Hematopoietic multipotent progenitor cell treated with erythropoietin and hydrocortisone succinate and interleukin-3 and kit ligand, for 4 days (in vitro differentiated cells): ENCODE measurements around the gene KIF26B.

Source experiments
- DNase-seq: peaks from one replicate; pipeline ENCODE4 v3.0.0-alpha.2; 2015

Gene KIF26B

DNA sequence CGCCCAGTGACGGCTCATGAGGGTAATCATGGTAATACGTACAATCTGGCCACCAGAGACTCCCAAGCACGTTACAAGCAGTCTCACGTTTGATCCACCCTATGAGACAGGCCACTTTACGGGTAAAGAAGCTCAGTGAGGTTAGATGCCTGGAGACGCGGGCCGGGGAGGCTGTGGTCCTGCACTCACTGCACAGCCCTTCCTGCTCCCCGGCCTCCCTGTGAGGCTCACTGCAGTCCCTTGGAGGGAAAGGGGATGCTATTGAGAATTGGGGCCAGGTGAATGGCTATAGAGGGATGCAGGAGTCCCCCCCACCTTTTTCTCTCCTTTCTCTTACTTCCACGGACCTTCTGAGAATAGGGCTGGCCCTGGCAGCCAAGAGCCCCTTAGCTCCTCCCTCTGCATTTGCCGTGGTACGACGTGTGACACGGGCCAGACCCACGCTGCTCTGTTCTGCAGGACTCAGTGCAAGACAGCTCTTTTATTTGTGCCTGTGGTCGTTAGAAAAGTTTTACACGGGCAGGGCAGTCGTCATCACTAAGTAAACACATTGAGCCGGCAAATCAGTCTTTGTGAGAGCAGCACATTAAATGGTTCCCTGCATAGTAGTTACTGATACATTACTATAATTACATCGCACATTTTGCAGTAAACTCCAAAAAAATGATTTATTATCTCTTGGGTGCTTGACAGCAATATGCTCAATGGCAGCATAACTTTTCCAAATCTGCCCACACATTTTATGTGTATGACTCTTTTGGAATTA is 18.8 kb downstream of the KIF26B start:
- DNase-seq: no peak

DNA sequence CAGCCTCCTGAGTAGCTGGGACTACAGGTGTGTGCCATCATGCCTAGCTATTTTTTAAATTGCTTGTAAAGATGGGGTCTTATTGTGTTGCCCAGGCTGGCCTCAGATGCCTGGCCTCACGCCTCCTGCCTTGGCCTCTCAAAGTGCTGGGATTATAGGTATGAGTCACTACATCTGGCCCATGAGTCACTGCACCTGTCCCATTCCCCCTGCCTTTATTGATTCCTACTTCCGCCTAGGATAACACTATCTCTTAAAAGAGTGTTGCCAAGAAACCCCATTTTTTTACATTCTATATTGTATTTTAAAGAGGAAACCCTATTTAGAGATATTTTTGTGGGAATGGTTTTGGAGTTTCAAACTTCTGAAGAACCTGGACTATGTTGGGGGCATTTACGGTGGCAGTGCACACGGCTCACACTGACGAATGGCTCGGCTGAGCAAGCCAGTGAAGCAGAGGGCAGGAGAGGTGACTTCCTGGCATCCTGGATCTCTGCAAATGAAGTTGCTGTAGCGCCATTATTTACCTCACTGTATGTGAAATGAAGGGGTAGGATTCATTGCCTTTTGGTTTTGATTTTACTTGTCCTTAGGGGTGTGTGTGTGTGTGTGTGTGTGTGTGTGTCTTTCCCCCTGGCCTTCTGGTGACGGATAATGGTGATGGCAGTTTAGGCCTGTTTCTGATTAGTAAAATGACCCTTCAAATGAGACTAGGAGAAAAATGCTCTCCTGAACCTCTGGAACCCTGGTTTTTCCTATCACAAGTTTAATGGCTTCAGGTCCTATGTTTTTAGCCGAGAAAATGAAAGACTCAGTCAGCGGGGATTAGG is 22.5 kb downstream of the KIF26B start:
- DNase-seq: no peak

- DNase-seq: no peak
Observed at GRCh38 chr1:245179706-245180105, 24.9 kb downstream of the KIF26B start.

DNA sequence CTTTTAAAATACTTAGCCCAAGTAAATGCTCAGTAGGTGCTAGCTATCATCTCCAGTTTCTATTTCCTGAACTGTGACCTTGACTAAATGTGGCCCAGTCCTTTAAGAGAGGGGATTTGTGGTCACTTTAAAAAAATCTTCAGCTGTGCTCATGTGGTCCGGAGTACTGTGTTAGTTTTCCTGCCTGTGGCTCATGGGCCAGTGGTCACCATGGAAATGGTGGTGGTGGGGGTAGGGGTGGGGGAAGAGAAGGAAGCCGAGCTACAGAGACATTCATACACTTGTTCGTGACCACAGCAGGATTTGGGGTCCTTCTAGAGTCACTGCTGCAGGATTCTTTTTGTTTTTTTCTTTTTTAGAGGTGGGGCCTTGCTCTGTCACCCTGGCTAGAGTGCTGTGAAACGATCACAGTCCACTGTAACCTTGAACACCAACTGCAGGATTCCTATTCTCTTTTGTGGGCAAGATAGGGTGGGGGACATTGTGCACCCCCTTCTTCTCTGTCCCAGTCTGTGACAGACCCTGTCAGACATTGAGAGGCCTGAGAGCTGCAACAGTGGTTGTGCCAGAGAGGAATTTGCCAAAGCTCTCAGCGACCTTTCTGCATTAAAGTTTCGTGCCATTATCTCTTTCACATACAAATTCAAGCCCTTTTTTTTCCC is 25.8 kb downstream of the KIF26B start:
- peak; percentile 76 for DNase-seq

- DNase-seq: no peak
Observed at GRCh38 chr1:245181158-245181517, 26.4 kb downstream of the KIF26B start.

DNA sequence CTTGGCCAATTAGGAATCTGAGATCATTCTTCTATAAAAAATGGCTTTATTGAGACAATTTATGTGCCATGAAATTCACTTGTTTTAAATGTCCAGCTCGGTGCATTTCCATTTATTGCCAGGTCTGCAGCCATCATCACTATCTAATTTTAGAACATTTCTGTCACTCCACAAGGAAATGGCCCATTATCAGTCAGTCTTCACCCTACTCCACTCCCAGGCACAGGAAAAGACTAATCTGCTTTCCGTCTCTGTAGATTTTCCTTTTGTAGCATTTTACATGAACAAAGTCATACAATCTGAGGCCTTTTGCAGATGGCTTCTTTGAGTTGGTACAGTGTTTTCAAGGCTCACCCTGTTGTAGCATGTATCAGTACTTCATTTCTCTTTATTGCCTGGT is 27.2 kb downstream of the KIF26B start:
- DNase-seq: no peak

DNA sequence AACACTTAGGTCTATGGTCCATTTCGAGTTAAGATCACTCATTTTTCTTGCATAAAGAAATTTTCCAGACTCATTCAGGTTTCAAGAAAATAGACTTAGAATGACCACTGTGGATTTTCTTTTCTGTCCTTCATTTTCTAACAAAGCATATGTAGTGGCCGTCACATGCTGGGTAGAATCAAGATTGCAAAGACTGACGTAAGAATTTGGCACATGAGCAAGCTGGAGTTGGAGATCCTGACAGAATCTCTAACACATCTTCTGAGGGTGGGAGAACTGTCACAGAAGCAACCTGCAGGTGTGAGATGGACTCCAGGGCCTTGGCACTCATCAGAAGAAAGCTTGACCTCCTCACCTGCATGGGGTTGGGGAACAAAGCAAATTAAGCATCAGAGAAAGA is 28.6 kb downstream of the KIF26B start:
- no peak for DNase-seq

- no peak for DNase-seq
Observed at GRCh38 chr1:245184779-245185178, 30.0 kb downstream of the KIF26B start.

DNA sequence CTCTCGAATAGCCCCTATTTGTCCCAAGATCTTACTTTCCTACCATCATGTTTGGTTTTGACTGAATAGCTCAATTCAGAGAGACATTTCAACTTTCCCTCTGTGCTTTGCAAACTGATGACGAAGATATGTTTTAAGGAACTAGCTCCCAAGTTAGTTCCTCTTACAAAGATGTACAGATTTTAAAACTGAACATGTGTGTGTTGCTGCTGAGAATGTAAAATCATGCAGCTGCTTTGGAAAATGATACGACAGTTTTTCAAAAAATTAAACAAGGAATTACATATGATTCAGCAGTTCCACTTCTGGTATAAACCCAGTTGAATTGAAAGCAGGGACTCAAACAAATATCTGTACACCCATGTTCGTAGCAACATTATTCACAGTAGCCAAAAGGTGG is 33.6 kb downstream of the KIF26B start:
- DNase-seq: peak; percentile 69

GRCh38 chr1:245195398-245195797 is 40.6 kb downstream of the KIF26B start:
- no peak for DNase-seq

DNA sequence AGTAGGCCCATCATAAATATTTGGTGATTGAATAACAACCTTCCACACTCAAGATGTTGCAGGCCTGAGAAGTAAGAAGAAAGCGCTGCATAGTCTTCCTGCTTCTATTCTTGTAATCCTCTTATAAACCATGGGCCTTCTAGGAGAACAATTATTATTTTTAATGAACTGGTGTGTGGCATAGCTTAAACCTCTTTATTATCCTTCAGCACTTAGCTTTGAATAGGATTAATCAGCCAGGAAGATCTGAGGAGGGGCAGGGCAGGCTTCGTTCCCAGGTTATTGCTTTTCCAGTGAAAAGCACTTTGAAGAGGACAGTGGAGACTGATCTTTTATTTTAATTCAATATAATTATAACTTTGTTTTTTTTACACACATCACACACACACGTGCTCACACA is 42.3 kb downstream of the KIF26B start:
- no peak for DNase-seq

DNA sequence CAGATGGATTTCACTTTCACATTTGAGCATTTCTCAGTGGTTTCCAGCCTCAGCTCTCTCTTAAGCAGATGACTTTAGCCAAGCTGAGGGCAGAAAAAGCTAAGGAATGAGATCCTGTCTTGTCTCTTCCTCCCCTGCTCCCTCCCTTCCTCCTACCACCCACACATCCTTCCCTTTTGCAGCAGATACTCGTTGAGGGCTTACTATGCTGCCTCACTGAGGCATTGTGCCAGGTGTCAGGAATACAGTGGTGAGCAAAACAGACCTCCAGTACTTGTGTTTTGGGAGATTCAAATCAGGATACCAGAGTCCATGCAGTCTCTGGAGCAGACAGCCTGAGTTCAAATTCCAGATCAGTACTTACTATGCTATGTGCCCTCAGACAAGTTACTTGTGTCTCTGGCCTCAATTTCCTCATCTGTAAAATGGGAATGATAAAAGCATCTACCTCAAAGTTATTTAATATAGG is 43.2 kb downstream of the KIF26B start:
- DNase-seq: no peak

DNA sequence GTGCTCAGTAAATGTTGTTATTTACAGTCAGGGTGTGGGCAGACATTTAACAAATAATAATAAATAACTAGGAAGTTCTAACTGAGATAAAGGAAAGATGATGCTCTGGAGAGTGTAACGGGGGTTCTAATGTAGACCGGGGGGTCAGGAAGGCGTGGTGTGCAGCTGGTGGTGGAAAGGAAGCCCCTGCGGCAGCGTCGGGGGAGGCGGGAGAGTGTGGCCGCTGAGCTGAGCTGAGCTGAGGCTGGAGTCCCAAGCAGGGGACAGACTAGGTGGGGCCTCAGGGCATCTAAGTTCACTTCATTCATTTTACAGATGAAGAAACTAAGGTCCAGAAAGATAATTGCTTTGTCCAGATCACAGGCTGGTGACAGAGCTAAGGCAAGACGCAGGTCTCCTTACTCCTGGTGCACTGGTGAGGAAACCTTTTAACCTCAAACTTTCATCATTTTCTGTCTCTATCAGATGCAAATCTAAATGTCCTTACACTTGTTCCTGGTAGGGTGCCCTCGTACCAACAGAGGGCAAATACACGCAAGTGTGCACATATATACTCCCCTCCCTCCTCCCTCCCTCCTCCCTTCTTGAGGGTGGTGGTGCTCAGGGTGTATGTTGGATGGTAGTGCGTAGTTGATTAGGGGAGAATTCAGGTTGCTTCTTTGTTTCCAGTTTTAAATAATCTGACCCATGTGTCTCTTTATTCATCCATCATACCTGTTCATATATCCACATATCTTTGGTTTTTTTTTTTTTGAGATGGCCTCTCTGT is 44.1 kb downstream of the KIF26B start:
- peak; percentile 12 for DNase-seq

- no peak for DNase-seq
Observed at GRCh38 chr1:245200146-245200545, 45.4 kb downstream of the KIF26B start.

DNA sequence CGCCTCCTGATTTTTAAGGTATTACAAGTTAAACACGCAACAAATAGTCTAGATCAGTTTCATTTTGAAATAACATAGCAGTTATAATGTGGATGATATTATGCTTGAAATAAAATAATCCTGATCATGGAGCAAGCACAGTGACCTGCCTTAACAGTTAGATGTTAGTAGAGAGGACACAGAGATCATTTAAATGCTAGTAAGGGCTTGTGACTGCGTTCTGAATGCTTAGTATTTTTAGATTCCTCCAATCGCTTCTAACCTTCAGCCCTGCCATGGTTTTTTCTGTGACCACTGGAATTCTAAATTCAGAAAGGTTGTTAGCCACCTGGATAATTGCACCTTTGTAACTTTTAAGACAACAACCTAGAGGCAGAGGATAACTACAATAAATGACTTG is 46.4 kb downstream of the KIF26B start:
- no peak for DNase-seq

DNA sequence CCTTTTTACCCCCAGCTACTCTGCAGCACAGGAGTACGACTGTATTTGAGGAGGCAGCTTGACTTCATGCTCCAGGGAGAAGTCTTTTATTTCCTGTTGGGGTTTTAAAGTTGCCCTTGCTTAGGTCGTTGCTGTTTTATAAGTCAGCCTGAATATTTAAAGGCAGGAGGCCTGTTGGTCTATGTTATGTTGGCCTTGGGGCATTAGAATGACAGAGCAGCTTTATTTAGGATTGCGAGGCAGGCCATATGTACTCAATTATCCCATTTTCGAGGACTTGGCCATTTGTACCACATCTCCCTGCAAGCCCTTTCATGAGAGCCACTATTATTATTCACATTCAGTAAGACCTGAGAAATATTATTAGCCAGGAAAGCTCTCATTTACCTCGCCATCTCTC is 47.0 kb downstream of the KIF26B start:
- no peak for DNase-seq

GRCh38 chr1:245205396-245205795 is 50.6 kb downstream of the KIF26B start:
- no peak for DNase-seq

GRCh38 chr1:245205864-245206263 is 51.1 kb downstream of the KIF26B start:
- no peak for DNase-seq

- no peak for DNase-seq
Observed at GRCh38 chr1:245207056-245207638, 52.4 kb downstream of the KIF26B start.

- no peak for DNase-seq
Observed at GRCh38 chr1:245207801-245208200, 53.0 kb downstream of the KIF26B start.

DNA sequence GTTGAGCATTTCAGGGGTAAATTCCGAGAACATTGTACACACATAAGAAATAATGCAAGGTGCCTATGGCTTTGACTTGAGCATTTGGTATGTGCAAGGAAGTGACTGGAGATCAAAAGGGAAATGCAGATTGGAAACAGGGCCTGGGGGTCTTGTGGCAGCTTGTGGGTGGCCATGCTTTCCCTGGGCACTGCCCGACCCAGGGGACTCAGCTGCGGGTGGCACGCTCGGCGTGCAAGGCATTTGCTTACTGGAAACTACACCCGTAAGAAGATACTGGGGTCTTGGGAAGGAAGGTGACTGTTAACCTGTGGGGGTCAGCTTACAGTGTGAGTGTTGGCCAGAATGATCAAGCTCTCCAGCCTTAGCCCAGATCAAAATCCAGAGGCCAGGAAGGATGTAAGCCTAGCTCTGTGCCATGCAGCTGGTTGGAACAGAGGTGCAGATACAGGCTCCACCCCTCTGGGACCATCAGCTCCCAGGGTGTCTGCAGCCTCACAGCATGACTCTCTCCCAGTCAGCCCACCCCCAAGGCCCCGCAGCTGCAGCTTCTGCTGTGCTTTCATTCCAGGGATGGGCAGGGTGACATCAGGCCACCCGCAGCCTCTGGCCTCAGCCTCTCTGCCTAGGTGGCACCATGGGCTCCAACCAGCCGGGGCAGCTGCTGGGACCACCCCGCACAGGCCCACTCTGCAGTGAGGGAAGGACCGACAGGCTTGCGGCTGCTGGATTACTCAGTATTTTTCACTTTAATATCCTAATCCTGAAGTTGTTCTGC is 55.1 kb downstream of the KIF26B start:
- DNase-seq: no peak
